Adrenal gland (tissue), 5 donors: ENCODE data around the gene PTPRN2.

ENCODE experiments used
- POLR2A ChIP-seq, 2 donors: fragments of 450-650 bp; IDR thresholded peaks; one replicate each; pipeline ENCODE4 v1.6.1; 2017; ENCODE audit warnings: antibody characterized with exemption in 2 of 2, mild to moderate bottlenecking in 2 of 2, moderate library complexity in 1 of 2
- TF ChIP-seq, protein P1 (sequence below), 6 experiments: fragments of 450-650 bp in 4 of 6; fragments of 200-600 bp in 2 of 6; sonication (generic) in 1 of 6; IDR thresholded peaks; 1 replicate in 5 of 6; 2 replicates in 1 of 6; pipeline versions ENCODE4 v1.5.1 to v1.8.0; 2016 to 2021; ENCODE audit warnings: antibody characterized with exemption in 6 of 6, mild to moderate bottlenecking in 2 of 6, moderate library complexity in 1 of 6
- donor health status: DM: no; HTN: no; CAD: no.

- TF ChIP-seq, protein P1, sequence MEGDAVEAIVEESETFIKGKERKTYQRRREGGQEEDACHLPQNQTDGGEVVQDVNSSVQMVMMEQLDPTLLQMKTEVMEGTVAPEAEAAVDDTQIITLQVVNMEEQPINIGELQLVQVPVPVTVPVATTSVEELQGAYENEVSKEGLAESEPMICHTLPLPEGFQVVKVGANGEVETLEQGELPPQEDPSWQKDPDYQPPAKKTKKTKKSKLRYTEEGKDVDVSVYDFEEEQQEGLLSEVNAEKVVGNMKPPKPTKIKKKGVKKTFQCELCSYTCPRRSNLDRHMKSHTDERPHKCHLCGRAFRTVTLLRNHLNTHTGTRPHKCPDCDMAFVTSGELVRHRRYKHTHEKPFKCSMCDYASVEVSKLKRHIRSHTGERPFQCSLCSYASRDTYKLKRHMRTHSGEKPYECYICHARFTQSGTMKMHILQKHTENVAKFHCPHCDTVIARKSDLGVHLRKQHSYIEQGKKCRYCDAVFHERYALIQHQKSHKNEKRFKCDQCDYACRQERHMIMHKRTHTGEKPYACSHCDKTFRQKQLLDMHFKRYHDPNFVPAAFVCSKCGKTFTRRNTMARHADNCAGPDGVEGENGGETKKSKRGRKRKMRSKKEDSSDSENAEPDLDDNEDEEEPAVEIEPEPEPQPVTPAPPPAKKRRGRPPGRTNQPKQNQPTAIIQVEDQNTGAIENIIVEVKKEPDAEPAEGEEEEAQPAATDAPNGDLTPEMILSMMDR (IDR thresholded peaks at IDR 0.05) = no peak
- TF ChIP-seq POLR2A (IDR thresholded peaks at IDR 0.05) = no peak
These were observed 982.0 kb downstream of the PTPRN2 start for GRCh38 chr7:157605638-157606037.
